Measurements from ENCODE around the gene CNNM2. TPM values are rescaled to one million over a fixed set of nuclear protein-coding genes. Genes with fewer than 3 reads are reported as not detected.

The CNNM2 gene
- total RNA-seq, 1 experiment from 2014 or later: 23.5 TPM

- ATAC-seq (peak; percentile 52; the same call in 1 of the 2 replicates), DNase-seq (ENCODE audit: low spot score) (no peak)
- H3K27me3 Mint-ChIP-seq (ENCODE audit: low read depth): no peaks in the 10 kb centered on the region
- no peaks in the 10 kb centered on the region for H3K9me3 Mint-ChIP-seq
- H3K4me1 Mint-ChIP-seq: peaks cover 11% of the 10 kb centered on the region
- CTCF ChIA-PET: interaction anchor here (0.5 to 1.3 kb wide), 6 partner anchors 13 to 299 kb away, joined by 3 to 5 read pairs (median 3); partner anchors contain the start of gene CNNM2
- H3K27ac Mint-ChIP-seq: peak overlapping the region; percentile 57
- H3K4me3 Mint-ChIP-seq: no peak overlapping the region
- TF ChIP-seq ATF2 (CRISPR knock-in tag; IDR thresholded peaks at IDR 0.05; ENCODE audit: borderline replicate concordance, low read depth) (no peak), MLX (CRISPR knock-in tag; IDR thresholded peaks at IDR 0.05) (no peak), SP1 (CRISPR knock-in tag; conservative IDR thresholded peaks at IDR 0.05) (no peak), FOXP1 (CRISPR knock-in tag; IDR thresholded peaks at IDR 0.05; ENCODE audit: borderline replicate concordance) (no peak), SMAD3 (CRISPR knock-in tag; IDR thresholded peaks at IDR 0.05; ENCODE audit: borderline replicate concordance) (no peak), ZBTB43 (CRISPR knock-in tag; IDR thresholded peaks at IDR 0.05) (no peak), TP53 (CRISPR knock-in tag; IDR thresholded peaks at IDR 0.05) (no peak), CTCF (IDR thresholded peaks at IDR 0.05) (no peak), E2F1 (CRISPR knock-in tag; IDR thresholded peaks at IDR 0.05) (no peak), ETV6 (CRISPR knock-in tag; IDR thresholded peaks at IDR 0.05) (no peak), MYBL2 (CRISPR knock-in tag; IDR thresholded peaks at IDR 0.05) (no peak), USF1 (CRISPR knock-in tag; IDR thresholded peaks at IDR 0.05) (no peak), ZNF281 (CRISPR knock-in tag; IDR thresholded peaks at IDR 0.05) (no peak), NFYB (CRISPR knock-in tag; conservative IDR thresholded peaks at IDR 0.05; ENCODE audit: low read depth) (no peak), FOXK1 (CRISPR knock-in tag; IDR thresholded peaks at IDR 0.05) (no peak)
- no peaks in the 10 kb centered on the region for H3K36me3 Mint-ChIP-seq
- POLR2A ChIA-PET: no interaction called here
Observed at GRCh38 chr10:102945449-102945848, 27.4 kb downstream of the CNNM2 start.

- TF ChIP-seq TEAD1 (CRISPR knock-in tag; IDR thresholded peaks at IDR 0.05) (no peak), GTF2I (CRISPR knock-in tag; conservative IDR thresholded peaks at IDR 0.05) (no peak), NR2C2 (CRISPR knock-in tag; IDR thresholded peaks at IDR 0.05) (no peak), ZNF532 (CRISPR knock-in tag; IDR thresholded peaks at IDR 0.05; ENCODE audit: borderline replicate concordance) (no peak), ZNF121 (CRISPR knock-in tag; IDR thresholded peaks at IDR 0.05) (no peak)
- CTCF ChIA-PET: interaction anchor here (1.0 to 1.3 kb wide), 5 partner anchors 28 to 298 kb away, joined by 3 to 4 read pairs (median 3); partner anchors contain the start of gene CNNM2
- POLR2A ChIA-PET: no interaction called here
- DNase-seq (ENCODE audit: low spot score): no peak
- peak overlapping the region; percentile 57 for H3K27ac Mint-ChIP-seq
- no peaks in the 10 kb centered on the region for H3K36me3 Mint-ChIP-seq
- H3K4me1 Mint-ChIP-seq: peaks cover 11% of the 10 kb centered on the region
- H3K9me3 Mint-ChIP-seq: no peaks in the 10 kb centered on the region
- H3K27me3 Mint-ChIP-seq (ENCODE audit: low read depth): no peaks in the 10 kb centered on the region
- ATAC-seq: no peak
- H3K4me3 Mint-ChIP-seq: no peak overlapping the region
Observed at GRCh38 chr10:102945962-102946361, 27.9 kb downstream of the CNNM2 start.

All from WTC11 (cell line).